GM21390 (cell line): ENCODE data around the gene FSTL1.
"Not testable (repeated sequence)": the region's sequence is repeated elsewhere in the genome, so short reads cannot be mapped to it uniquely, and the experiment has no call there.

Source experiments
- ATAC-seq: cut with Tn5 transposase; IDR thresholded peaks from one replicate; pipeline ENCODE4 v1.9.1; 2021; ENCODE audit not compliant: unreplicated experiment

Gene FSTL1

DNA sequence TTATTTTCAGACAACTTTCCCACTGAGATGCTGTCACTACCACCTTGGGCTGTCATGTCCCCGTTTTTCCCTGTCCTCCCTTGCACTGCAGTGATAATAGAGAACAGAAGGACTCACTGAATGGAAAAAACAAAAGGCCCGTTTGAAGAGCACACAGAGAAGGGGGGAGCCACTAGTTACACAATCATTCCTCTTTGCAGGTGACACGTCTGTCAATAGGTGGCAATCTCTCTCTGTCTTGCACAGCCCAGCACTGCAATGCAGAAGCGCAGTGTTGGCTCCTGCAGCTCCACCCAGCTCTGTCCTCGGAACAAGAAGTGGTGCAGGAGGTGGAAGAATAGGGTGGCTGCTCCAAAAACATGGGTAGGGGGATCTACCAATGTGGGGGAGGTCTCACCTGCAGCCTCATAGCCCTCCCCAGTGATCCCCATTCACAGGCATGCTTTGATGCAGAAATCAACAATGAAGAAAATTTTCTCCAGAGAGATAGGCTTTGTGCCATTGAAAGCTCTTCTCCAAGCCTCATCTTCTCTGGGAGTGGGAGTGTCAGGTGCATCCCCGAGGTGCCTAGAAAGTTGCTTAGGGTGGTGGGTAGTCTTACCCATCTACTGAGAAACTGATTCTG lies 31.8 kb downstream of the FSTL1 start:
- ATAC-seq = no peak

DNA sequence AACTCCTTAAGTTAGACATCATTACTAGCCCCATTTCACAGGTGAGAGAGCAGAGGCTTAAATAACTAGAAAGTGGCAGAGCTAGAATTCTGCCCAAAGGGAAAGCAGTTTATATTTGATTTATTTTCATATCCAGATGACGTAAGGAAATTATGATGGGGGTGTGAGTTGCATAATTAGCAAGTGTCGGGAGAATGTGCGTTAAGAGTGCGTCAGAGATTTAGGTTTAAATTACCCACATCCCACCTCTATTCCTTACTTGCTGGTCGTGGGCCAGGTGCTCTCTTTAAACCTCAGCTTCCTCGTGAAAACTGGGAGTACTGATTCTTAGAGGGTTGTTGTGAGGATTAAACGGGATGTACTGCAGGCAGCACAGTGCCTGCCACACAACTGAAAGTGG lies 32.3 kb downstream of the FSTL1 start:
- ATAC-seq = no peak

DNA sequence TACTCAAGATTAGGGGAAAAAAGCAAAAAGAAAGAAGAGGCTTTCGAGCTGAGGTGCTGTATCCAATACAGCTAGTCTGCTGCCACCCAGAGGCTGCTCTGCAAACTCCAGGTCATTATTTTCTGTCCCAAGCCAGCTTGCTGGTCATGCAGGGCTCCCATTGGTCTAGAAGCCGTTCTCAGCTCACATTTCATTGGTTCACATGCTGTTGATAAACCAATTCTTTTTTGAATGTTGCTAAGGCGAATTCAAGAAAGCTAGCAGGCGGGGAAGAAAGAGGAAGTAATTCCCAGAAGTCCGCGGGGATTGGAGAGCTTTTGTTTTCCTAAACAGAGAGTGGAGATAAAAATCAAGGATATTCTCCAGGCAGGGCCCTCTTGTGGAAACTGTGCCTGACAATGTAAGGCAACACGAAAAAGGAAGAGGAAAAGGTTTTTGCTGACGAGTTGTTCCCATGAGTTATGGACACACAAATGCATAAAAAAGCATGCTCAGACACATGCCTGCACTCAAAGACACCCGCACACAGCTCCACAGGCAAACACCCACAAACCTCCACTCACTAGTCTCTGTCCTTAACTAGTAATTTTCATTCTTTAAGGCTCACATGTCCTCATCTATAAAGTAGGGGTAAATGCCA lies 33.4 kb downstream of the FSTL1 start:
- ATAC-seq = peak; percentile 100

DNA sequence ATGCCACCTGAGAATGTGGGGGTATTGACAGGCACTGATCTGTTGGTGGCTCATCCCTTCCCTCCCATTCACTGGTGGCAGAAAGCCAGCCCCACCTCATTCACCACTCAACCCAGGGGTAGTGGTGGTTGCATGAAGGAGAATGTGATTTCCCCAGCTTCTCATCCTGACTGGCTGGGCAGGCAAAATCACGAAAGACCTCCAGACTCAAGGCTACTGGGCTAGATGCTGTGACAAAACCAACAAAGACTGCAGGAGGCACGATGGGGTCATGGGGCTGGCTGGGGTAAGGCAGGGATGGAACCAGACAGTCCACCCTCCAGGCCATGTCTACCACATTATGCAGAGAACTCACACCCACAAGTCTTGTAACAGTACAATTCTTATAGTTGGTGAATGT lies 33.9 kb downstream of the FSTL1 start:
- peak; percentile 39 for ATAC-seq

DNA sequence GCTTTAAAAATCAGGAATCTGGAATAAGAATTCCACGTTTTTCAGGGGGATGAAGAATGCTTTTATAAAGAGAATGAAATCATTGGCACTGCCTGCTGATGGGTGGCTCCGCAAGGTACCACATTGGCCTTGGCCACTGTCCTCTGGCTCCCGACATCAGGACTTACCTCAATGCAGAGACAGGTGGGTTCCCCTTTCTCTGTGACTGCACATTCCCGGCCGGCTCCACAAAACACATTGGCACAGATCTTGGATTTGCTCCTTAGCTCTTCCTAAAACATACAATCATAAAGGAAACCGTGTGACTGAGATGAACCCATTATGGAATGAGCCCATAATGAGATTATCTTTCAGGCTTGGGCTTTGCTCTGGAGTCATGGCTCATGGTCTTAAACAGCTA lies 35.0 kb downstream of the FSTL1 start:
- ATAC-seq = no peak

DNA sequence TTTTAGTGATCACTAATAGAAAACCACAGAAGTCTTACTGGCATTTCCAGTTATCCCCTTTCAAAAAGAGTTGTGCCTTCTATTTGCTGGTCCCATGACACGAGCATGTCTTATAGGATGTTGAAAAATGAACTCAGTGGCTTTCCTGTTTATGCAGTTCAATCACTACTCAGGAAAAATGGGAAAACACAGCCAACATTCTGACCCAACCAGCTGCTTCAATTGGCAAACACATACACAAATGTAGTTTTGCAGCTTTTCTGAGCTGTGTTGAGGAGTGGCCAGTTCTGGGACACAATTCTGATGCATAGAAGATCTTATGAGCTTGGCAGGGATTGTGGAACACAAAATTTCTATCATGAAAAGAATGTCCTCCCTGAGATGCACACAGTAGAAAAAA lies 40.3 kb downstream of the FSTL1 start:
- ATAC-seq = no peak

DNA sequence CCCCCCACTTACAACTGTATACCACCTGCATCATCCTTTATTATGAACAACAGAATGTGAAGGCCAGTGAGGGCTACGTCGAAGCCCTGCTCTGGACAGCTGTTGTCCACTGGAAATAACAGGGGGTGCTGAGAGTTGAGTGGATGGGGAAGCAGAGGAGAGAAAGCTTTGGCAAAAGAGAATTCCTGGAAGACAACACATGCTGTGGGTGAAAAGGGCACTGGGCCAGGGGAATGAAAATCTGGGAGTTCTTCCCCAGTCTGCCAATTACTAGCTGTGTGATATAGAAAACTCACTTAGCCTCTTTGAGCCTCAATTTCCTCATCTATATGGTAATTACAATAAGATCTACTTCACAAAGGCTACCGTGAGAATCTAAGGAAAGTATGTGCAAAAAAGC lies 40.7 kb downstream of the FSTL1 start:
- ATAC-seq = no peak

DNA sequence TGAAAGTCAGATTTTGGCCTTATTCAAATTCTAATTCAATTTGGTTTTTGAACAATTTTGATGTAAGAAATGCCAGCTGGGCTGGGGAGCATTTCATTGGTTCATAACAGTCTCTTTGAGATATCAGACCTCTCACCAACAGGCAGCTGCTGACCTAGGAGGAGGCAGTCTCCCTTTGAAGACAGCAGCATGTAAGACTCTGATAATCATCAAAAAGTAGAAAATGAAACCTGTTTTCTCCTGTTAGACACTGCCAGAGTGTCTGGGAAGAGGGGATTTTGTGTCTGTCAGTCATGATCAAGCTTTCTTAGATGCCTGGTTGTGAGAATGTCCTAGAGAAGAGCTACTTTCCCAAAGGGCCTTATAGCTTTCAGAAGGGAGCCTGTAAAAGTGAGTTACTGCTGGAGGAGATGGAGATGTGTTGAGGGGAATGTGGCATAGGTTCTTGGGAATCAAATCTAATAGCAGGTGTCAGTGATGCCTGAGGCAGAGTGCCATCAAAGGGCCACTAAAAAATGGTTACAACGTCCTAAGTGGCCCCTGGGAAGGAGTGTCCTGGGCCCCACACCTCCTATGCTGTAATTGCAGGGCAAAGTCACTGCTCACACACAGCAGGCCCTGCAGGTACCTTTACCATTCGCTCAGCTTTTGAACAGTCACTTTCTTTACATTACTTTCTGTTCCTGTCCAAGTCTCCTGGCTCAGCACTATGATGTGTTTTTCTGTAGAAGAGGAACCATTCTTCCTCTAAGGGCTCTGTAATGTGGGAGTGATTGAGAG lies 43.1 kb downstream of the FSTL1 start:
- no peak for ATAC-seq

DNA sequence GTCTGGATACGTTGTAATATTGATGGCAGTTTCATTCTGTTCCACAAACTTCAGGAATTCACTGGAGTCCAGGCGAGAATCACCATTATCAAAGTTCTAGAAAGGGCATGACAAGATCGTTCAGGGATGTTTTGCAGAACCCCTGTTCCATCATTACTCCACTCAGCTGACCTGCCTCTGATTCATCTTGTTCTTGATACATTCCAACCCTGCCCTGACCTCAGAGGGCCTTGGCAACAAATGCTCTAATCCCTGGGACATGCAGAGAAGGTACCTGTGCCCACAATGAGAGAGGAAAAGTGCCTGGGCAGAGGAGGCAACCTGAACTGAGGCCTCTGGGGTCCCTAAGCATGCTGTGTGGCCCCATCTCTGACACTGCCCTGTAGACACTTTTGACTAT lies 45.9 kb downstream of the FSTL1 start:
- no peak for ATAC-seq

DNA sequence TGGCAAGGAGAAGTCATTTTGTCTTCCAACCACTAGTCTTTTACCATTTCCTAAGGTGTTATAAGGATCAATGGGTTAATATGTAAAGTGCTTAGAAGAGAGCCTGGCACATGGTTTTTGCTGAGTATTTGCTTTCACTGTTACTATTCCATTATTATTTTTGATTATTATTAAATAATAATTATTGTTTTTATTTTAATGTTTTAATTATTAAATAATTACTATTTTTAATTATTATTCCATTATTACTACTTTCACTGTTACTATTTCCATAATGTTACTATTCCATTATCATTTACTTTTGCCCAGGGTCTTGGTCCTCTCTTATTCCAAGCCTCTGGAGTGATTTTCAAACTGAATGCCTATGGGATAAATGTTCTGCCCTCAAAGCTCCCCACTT lies 48.5 kb downstream of the FSTL1 start:
- no peak for ATAC-seq

DNA sequence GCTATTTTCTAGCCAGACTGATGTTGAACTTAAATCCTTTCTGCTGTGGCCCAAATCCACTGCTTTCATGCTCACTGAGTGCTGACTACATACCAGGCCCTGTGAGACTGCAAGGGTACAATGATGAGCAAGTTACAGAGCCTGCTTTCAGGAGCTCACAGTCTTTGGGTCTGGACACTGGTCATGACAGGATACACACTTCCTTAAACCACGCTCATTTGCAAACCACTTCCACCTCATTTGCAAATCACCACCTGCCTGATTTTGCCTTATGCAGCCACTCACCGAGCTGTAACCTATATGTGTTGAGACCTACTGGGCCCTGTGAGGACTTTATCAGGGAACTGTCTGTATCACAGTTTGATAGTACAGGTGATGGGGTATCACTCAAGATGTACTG lies 51.4 kb downstream of the FSTL1 start:
- ATAC-seq = peak; percentile 91

DNA sequence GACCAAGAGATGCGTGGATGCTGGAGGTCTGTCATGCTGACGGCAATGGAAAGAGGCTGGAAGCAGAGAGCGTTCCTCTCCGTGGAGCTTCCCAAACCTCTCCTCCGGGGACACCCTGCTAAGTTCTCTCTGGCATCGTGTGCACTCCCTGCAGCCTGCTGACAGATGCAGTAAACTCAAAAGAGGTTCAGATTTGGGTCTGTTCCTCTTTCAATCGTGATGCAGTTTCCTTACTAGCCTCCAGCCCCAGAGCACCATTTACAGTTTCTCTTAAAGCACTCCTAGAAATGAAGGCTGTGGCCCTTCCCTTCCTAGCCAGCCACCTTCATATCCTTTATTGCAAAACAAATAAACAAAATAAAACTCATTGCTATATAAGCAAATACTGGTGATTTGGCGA lies 54.3 kb downstream of the FSTL1 start:
- ATAC-seq = no peak

DNA sequence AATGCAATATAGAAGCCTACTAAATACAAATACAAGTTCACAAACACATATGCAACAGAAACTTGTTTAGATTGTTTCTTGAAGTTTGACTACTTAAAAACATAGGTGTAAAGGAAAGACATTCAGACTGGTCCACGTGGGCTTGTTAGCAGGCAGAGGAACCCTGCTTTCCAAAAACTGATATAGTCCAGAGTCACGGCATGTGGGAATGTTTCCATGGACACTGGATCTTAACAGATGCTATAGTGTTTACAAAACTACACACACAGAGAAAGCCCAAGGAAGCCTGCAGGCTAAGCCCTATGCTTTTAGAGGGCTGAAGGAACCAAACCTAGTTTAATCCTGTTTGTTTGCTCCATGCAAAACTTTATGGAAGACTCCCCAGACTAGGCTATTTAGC lies 56.4 kb downstream of the FSTL1 start:
- no peak for ATAC-seq

DNA sequence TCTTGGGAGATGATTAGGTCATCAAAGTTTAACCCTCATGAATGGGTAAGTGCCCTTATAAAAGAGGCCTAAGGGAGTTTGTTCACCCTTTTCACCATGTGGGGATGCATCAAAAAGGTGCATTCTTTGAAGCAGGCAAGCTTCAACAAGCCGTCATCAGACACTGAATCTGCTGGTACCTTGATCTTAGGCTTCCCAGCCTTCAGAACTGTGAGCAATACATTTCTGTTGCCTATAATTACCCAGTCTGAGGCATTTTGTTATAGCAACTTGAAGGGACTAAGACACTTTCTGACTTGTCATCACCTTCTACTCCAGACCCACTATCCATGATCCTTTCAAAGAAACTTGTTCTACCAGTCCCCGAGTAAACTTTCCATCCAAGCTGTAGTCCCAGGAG lies 57.0 kb downstream of the FSTL1 start:
- no peak for ATAC-seq

DNA sequence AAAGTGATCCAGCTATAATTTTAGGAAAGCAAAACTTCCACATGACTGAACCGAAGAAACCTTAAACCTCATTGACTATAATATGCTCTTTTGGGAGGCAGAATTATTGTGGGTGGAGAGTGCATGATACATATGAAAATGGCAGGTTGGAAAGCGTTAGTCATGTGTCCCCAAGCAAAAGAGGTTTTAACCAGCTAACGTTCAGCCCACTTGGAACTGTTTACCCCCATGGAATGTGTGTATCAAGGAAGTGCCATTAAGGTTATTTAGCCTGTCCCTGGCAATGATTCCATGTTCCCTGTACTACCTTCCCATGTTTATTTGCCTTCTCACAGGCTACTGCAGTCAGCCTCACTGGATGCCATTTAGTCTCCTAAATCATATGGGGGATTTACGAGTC lies 57.5 kb downstream of the FSTL1 start:
- ATAC-seq = no peak

DNA sequence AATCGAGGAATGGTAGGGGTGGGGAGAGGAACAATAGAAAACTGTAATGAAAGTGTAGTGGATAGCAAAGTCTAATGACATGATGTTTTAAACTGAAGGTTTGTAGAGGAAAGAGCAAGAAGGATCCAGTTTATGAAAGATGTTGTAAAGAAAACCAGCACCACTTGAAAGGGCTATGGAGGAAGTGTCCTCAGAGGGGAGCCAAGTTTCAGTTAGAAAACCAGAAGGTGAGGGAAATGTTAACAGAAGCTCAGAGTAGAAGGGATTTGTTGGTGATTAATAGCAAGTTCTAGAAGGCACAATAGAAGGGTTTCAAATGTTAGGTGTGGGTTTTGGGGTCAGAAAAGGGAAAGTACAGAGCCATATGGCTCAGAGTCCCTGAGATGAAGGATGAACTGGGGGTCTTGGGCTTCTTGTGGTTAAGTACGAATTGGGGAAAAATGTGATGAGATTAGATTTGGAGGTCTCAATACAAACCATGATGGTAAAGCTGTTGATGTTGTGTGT lies 67.8 kb downstream of the FSTL1 start:
- ATAC-seq = no peak

DNA sequence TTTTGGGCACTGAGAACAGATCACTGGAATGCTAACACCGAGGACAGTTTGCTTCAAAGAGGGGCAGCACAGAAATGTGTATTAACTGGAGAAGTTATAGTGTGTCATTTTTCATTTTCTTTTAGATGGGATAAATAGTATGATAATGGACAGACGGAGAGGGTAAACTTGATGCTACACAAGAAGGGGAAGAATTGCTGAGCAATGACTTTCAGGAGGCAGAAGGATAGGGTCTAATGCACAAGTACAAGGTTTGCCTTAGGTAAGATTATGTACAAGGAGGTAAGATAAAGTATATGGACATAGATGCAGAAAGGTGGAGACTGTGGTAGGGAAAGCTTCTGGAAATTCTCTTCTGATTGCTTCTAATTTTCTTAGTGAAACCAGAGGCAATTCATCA lies 69.3 kb downstream of the FSTL1 start:
- no peak for ATAC-seq

DNA sequence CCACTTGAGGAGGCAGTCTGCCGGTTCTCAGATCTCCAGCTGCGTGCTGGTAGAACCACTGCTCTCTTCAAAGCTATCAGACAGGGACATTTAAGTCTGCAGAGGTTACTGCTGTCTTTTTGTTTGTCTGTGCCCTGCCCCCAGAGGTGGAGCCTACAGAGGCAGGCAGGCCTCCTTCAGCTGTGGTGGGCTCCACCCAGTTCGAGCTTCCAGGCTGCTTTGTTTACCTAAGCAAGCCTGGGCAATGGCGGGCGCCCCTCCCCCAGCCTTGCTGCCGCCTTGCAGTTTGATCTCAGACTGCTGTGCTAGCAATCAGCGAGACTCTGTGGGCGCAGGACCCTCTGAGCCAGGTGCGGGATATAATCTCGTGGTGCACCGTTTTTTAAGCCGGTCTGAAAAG lies 72.8 kb downstream of the FSTL1 start:
- not testable (repeated sequence) for ATAC-seq

DNA sequence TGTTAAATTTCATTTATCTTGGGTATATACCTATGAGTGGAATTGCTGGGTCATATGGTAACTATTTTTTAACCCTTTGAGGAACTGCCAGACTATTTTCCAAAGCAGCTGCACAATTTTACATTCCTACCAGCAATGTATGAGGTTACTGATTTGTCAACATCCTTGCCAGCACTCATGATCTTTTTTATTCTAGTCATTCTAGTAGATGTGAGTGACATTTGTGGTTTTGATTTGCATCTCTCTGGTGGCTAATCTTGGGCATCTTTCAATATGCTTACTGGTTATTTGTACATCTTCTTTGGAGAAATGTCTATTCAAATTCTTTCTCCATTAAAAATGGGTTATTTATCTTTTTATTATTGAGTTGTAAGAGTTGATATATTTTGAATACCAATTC lies 80.3 kb downstream of the FSTL1 start:
- no peak for ATAC-seq

DNA sequence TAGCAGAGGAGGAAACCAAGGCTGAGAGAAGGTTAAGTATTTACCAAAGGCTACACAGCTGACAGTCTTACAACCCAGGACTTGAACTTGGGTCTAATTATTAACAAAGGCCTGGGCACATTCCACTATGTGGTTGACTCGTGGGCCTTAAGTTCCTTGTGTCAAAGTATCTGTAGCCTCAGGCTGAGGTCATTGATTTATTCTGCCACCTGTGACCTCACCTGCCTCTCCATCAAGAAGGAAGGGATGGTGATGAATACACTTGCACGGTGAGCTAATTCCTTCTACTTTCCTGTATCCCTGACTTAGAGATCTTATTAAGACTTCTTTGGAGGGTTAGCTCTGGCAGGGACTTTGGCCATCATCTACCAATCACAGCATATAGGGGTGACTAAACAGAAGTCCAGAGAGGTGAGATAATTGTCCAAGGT lies 81.7 kb downstream of the FSTL1 start:
- ATAC-seq = peak; percentile 71

DNA sequence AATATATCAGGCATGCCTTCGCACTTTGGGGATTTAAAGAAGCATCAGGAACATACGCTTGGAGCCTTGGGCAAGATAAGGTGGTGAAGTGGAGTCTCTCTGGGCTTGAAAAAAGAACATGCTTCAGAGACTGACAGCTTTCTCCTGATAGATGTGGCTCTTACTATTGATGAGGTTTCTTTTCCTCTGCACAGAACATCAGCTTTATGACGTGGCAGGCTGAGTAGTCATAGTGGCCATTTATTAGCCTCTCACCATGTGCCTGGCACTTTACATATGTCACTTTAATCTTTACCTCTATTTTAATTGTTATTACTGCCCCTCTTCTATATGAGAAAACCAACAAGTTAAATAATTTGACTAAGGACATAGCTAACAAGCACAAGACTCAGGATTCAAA lies 82.6 kb downstream of the FSTL1 start:
- ATAC-seq = no peak

DNA sequence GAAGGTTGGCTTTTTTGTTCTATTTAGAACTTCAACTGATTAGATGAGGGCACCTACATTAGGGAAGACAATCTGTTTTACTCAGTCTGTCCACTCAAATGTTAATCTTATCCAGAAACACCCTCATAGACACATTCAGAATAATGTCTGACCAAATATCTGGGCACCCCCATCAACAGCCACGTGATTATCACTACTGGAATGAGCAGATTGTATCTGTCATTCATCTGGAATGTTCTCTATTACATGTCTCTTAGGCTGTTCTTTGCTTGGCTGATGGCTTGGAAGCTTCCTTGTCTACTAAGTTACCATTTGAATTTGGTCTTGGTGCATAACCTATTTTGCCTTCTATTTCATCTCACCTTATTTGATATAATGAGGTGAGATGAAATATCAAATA lies 86.0 kb downstream of the FSTL1 start:
- ATAC-seq = no peak
